NCI-H2107 treated with DMSO at 0.1 percent for 48 hours (cell line): ENCODE results near the gene ERI3.
A peak's percentile ranks its signal among the peaks of the same experiment; 100 is the strongest.

Experiments used
- DNase-seq: peaks from one replicate; lab custom pipeline; 2025; ENCODE audit not compliant: unreplicated experiment; lab: John Stamatoyannopoulos, UW

Gene ERI3

GRCh38 chr1:44289530-44289929, 65.5 kb downstream of the ERI3 start:
- peak; percentile 67 for DNase-seq

GRCh38 chr1:44288883-44289282, 66.2 kb downstream of the ERI3 start:
- DNase-seq = no peak

GRCh38 chr1:44284184-44284583, 70.9 kb downstream of the ERI3 start:
- DNase-seq = peak; percentile 20

GRCh38 chr1:44283524-44284173, 71.4 kb downstream of the ERI3 start:
- DNase-seq = peak; percentile 88

GRCh38 chr1:44282704-44283426, 72.2 kb downstream of the ERI3 start:
- no peak for DNase-seq

GRCh38 chr1:44281962-44282703, 72.9 kb downstream of the ERI3 start:
- DNase-seq = no peak

- no peak for DNase-seq
Measured at GRCh38 chr1:44276901-44277300, 78.2 kb downstream of the ERI3 start.

- peak; percentile 90 for DNase-seq
Measured at GRCh38 chr1:44275991-44276405, 79.1 kb downstream of the ERI3 start.

GRCh38 chr1:44275296-44275962, 79.6 kb downstream of the ERI3 start:
- no peak for DNase-seq

- DNase-seq = no peak
Measured at GRCh38 chr1:44273560-44274350, 81.3 kb downstream of the ERI3 start.

- DNase-seq = no peak
Measured at GRCh38 chr1:44272992-44273391, 82.1 kb downstream of the ERI3 start.

GRCh38 chr1:44271646-44272045, 83.4 kb downstream of the ERI3 start:
- no peak for DNase-seq

GRCh38 chr1:44270686-44271628, 84.1 kb downstream of the ERI3 start:
- no peak for DNase-seq

- no peak for DNase-seq
Measured at GRCh38 chr1:44268054-44268453, 87.0 kb downstream of the ERI3 start.

GRCh38 chr1:44267438-44267837, 87.6 kb downstream of the ERI3 start:
- DNase-seq = no peak

GRCh38 chr1:44266400-44267344, 88.4 kb downstream of the ERI3 start:
- no peak for DNase-seq

- no peak for DNase-seq
Measured at GRCh38 chr1:44265656-44266358, 89.2 kb downstream of the ERI3 start.

GRCh38 chr1:44264451-44264771, 90.6 kb downstream of the ERI3 start:
- DNase-seq = no peak
